Heart left ventricle (tissue), 16 donors: Measurements from ENCODE around the gene SBNO2. TPM values are rescaled to one million over a fixed set of nuclear protein-coding genes. Genes with fewer than 3 reads are reported as not detected.

Experiments used
- ATAC-seq, 4 donors: fragments of 200-7000 bp; cut with Tn5 transposase; one replicate each; pipeline ENCODE4 v1.9.1; 2020 to 2022; ENCODE audit warnings: moderate library complexity in 4 of 4, mild to moderate bottlenecking in 3 of 4, moderate number of reproducible peaks in 1 of 4
- DNase-seq, 5 donors: peaks; one replicate each; pipeline ENCODE4 v3.0.0-alpha.2; 2020
- H3K27ac ChIP-seq, 12 donors: fragments of 200-600 bp; sonication (generic) in 4 of 12; one replicate each; pipeline versions ENCODE4 v1.5.0 to v1.8.0; 2016 to 2022; ENCODE audit warnings: mild to moderate bottlenecking in 2 of 12
- H3K27me3 ChIP-seq, 9 donors: fragments of 200-600 bp; sonication (generic) in 2 of 9; one replicate each; pipeline versions ENCODE4 v1.5.1 to v1.8.0; 2016 to 2022; ENCODE audit warnings: mild to moderate bottlenecking in 3 of 9
- H3K36me3 ChIP-seq, 9 donors: fragments of 200-600 bp; sonication (generic) in 2 of 9; one replicate each; pipeline versions ENCODE4 v1.5.0 to v1.8.0; 2018 to 2022; ENCODE audit warnings: mild to moderate bottlenecking in 2 of 9
- H3K4me1 ChIP-seq, 12 donors: fragments of 200-600 bp; sonication (generic) in 4 of 12; one replicate each; pipeline versions ENCODE4 v1.5.0 to v1.8.0; 2016 to 2022; ENCODE audit warnings: mild to moderate bottlenecking in 3 of 12
- H3K4me3 ChIP-seq, 12 donors: fragments of 200-600 bp; sonication (generic) in 4 of 12; one replicate each; pipeline versions ENCODE4 v1.5.0 to v1.8.0; 2017 to 2022; ENCODE audit warnings: mild to moderate bottlenecking in 9 of 12, moderate library complexity in 4 of 12
- H3K9me3 ChIP-seq, 12 donors: fragments of 200-600 bp; sonication (generic) in 4 of 12; one replicate each; pipeline versions ENCODE4 v1.5.0 to v1.8.0; 2016 to 2022; ENCODE audit warnings: mild to moderate bottlenecking in 1 of 12
- POLR2A ChIP-seq, 2 donors: fragments of 450-650 bp; IDR thresholded peaks; one replicate each; pipeline ENCODE4 v1.6.1; 2017; ENCODE audit warnings: antibody characterized with exemption in 2 of 2, mild to moderate bottlenecking in 2 of 2, moderate library complexity in 2 of 2
- WGBS, 4 donors: extraction: QIAGEN DNeasy Blood & Tissue Kit in 2 of 4; methylation state at CpG; one replicate each; pipeline versions ENCODE4 v1.1.5 to v1.1.7; 2013 to 2018; 5-methylcytosine and 5-hydroxymethylcytosine counted together
- intact Hi-C, 10 donors: fragments of 100-400 bp; cut with DNase I; formaldehyde crosslinking; loops; one replicate each; pipeline versions ENCODE4 v1.11.1 to v1.14.2; 2022
- polyA plus RNA-seq, 2 donors: library from polyadenylated mRNA; stranded (reverse); fragments of 200-250 nt; gene quantifications; one replicate each; pipeline ENCODE4 v1.2.3, GENCODE V29; 2013
- total RNA-seq, 9 donors: library from RNA; depleted of rRNA in 2 of 9; stranded (reverse); fragments of >200 nt in 2 of 9; fragmentation: NEBNext Ultra II Directional in 3 of 9; extraction: Animal tissue kit (Norgen Biotek cat#: 25700) in 3 of 9; gene quantifications; one replicate each; pipeline versions ENCODE4 v1.1.0 to v1.2.4, GENCODE V29; 2016 to 2023
- TF ChIP-seq, protein P1 (sequence below), 12 donors: fragments of 200-600 bp; sonication (generic) in 4 of 12; IDR thresholded peaks; one replicate each; pipeline versions ENCODE4 v1.5.0 to v1.8.0; 2018 to 2022; ENCODE audit warnings: antibody characterized with exemption in 12 of 12, mild to moderate bottlenecking in 5 of 12
- donor health status: ischemic (EF 13 %, LVEDD 7.1; RV severe dilation, severe dysfunction).
- donor health status: healthy with polysubstance abuse.
- donor health status: DM: no; HTN: yes; CAD: no.
- donor health status: DM: no; HTN: no; CAD: no.
- donor health status: ischemic (EF 25% LVEDD 6.9; RV normal size, moderate dysfunction).
- donor health status: ischemic (EF 25% LVEDD 5.7; RV mildly dilated, moderate dysfunction).
- donor health status: healthy.
- donor health status: DM: yes; HTN: yes; CAD: no.
- donor health status: ischemic (EF 35%, LVEDD 5.7; RV mildly dilated, moderate dysfunction).
- donor health status: nonischemic (EF 11% LVEDD 7.7; RV severe dilation, severe dysfunction).
- donor health status: DM: yes; HTN: yes; CAD: no.
- donor health status: PGD.
- donor health status: ischemic (EF 29% LVEDD 5.4; RV normal size, mild dysfunction).
- donor health status: nonischemic (EF 23%, LVEDD 6.1; RV moderate dilation, normal function).

SBNO2 gene
- total and polyA plus RNA-seq, 11 donors: 9.9 to 78.9 (median 18.7) TPM

DNA sequence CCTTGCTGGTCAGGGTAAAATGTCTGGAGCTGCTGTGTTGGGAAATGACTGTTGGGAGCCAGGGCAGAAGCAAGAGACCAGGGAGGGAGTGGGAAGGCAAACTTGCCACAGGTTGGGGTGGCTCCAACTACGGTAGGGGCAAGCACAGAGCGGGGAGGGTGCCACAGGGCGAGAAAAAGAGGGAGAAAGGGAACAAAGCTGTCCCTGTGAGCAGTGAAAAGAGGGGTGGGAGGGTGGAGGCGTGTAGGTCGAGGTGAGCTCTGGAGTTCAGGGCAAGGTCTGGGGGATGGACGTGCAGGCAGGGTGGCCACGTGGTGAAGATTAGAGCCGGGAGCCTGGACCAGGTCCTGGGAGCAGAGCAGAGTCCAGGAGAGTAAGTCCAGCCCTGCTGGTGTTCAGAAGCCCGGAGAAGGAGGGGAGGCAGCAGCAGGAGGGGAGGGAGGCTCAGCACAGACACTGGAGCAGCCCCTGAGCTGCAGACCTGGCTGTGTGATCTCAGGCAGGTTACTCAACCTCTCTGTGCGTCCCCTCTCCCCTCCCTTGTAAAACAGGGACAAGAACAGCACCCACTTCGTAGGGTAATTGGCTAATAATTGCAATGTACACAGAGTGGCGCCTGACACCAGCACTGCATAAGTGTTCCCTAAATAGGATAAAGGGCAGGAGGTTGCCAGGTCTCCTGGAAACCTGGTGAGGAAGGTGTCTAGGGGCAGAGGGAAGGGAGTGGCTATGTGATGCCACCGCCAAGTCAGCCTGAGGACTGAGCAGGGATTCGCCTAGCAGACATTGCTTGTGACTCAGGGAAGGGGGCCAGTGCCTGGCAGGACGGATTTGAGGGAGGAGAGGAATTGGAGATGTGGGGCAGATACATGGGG lies 75.7 kb downstream of the SBNO2 start:
- peaks cover 0 to 4% (median 0%) of the 10 kb centered on the region in 9 donors for H3K36me3 ChIP-seq
- TF ChIP-seq, protein P1, sequence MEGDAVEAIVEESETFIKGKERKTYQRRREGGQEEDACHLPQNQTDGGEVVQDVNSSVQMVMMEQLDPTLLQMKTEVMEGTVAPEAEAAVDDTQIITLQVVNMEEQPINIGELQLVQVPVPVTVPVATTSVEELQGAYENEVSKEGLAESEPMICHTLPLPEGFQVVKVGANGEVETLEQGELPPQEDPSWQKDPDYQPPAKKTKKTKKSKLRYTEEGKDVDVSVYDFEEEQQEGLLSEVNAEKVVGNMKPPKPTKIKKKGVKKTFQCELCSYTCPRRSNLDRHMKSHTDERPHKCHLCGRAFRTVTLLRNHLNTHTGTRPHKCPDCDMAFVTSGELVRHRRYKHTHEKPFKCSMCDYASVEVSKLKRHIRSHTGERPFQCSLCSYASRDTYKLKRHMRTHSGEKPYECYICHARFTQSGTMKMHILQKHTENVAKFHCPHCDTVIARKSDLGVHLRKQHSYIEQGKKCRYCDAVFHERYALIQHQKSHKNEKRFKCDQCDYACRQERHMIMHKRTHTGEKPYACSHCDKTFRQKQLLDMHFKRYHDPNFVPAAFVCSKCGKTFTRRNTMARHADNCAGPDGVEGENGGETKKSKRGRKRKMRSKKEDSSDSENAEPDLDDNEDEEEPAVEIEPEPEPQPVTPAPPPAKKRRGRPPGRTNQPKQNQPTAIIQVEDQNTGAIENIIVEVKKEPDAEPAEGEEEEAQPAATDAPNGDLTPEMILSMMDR (IDR thresholded peaks at IDR 0.05): no peak
- TF ChIP-seq POLR2A (IDR thresholded peaks at IDR 0.05): no peak
- ATAC-seq: no peak
- intact Hi-C loops: loop anchor here in 2 of 10 donors (5.0 kb wide), 3 partner anchors 56 to 76 kb away; partner anchors contain the start of genes ABCA7 (in 1 of the 2), CNN2 (in 1 of the 2), RNU6-2 (in 1 of the 2) and TMEM259 (in 1 of the 2)
- DNase-seq: peak in 1 of 5 donors; percentile 24
- H3K4me1 ChIP-seq: peaks cover 5 to 75% (median 55%) of the 10 kb centered on the region in 12 donors
- peak overlapping the region in 9 of 12 donors; percentile 35 to 100 (median 98) for H3K27ac ChIP-seq
- peaks cover 0 to 6% (median 0%) of the 10 kb centered on the region in 12 donors for H3K9me3 ChIP-seq
- WGBS, 4 donors: 63 to 70% (median 65%) methylated on average over 15 of the region's 15 CpGs
- no peak overlapping the region for H3K4me3 ChIP-seq
- no peaks in the 10 kb centered on the region for H3K27me3 ChIP-seq

DNA sequence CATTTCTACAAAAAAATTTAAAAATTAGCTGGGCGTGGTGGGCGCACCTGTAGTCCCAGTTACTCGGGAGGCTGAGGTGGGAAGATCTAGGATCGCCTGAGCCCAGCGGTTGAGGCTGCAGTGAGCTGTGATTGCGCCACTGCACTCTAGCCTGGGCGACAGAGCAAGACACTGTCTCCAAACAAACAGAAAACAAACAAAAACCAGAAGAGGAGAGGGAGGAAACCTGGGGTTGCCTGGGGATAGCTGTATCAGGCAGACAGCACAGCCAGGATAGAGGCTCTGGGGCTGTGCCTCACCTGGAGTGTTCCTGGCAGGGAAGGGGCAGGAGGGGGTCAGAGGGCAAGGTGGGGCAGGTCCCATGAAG lies 76.3 kb downstream of the SBNO2 start:
- no peak overlapping the region for H3K4me3 ChIP-seq
- peaks cover 0 to 10% (median 5%) of the 10 kb centered on the region in 9 donors for H3K36me3 ChIP-seq
- peaks cover 5 to 69% (median 50%) of the 10 kb centered on the region in 12 donors for H3K4me1 ChIP-seq
- peaks cover 0 to 6% (median 0%) of the 10 kb centered on the region in 12 donors for H3K9me3 ChIP-seq
- intact Hi-C loops: loop anchor here in 2 of 10 donors (5.0 kb wide), 3 partner anchors 55 to 75 kb away; partner anchors contain the start of genes ABCA7 (in 1 of the 2), CNN2 (in 1 of the 2), RNU6-2 (in 1 of the 2) and TMEM259 (in 1 of the 2)
- WGBS, 4 donors: 83 to 90% (median 87%) methylated on average over 7 of the region's 7 CpGs
- no peaks in the 10 kb centered on the region for H3K27me3 ChIP-seq
- ATAC-seq (no peak), DNase-seq (peak in 1 of 5 donors; percentile 23)
- TF ChIP-seq, protein P1 (IDR thresholded peaks at IDR 0.05): no peak
- TF ChIP-seq POLR2A (IDR thresholded peaks at IDR 0.05): no peak
- no peak overlapping the region for H3K27ac ChIP-seq

DNA sequence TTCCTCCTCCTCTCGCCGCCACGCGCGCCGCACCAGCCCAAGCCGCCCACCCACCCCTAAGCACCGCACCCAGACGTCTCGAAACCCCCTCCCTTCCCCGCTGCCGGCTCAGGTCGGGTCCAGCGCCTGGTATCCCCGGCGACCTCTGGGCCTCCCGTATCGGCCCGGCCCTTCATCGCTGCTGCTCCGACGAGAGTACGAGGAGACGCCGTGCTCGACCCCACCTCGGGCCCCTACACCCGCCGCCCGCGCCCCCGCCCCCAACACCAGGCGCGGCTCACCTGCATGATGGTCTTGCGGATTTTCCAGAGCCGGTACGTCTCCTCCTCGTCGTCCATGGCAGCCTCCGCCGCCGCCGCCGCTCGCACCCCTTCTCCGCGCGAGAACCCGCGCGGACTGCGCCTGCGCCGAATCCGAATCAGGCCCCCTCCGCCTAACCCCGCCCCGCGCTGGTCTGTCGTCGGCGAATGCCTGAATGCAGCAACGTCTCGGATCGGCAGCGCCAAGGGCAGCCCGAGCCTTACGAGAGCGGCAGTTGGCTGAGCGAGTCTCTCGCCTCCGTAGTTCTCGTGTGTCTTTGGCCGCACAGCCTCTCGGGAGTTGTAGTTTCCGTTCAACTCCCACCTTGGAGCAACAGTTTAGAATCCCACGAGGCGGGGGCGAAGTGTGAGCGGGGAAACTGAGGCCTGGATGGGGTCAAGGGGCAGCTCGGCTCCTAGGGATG lies 78.9 kb downstream of the SBNO2 start, which contains the start of gene POLR2E:
TSS of gene POLR2E (minus strand) at position 398 of the 724 bp plus-strand sequence. CDS start at position 338, 60 bp downstream.
- 0 to 1% (median 0%) methylated on average over 48 to 81 of the region's 81 CpGs for WGBS, 4 donors
- peak; percentile 96 to 99 (median 98) for ATAC-seq

More for the DNA sequence above, 78.9 kb downstream of the SBNO2 start, which contains the start of gene POLR2E:
- peak within 1 kb of the TSS; percentile 67 to 97 (median 88) for H3K4me3 ChIP-seq
- peaks cover 0 to 6% (median 0%) of the 10 kb centered on the region in 12 donors for H3K9me3 ChIP-seq
- H3K27me3 ChIP-seq: no peaks in the 10 kb centered on the region
- peaks cover 5 to 49% (median 26%) of the 10 kb centered on the region in 12 donors for H3K4me1 ChIP-seq
- H3K36me3 ChIP-seq: peaks cover 0 to 37% (median 31%) of the 10 kb centered on the region in 9 donors
- intact Hi-C loops: loop anchor here in 4 of 10 donors (1.0 to 5.0 kb wide), 4 partner anchors 8 to 73 kb away; partner anchors contain the start of genes ABCA7 (in 2 of the 4), CNN2 (in 2 of the 4), GPX4 (in 1 of the 4) and RNU6-2 (in 1 of the 4)
- DNase-seq: peak; percentile 99 to 100 (median 99)
- peak within 1 kb of the TSS in 11 of 12 donors; percentile 65 to 88 (median 77) for H3K27ac ChIP-seq
- TF ChIP-seq POLR2A (IDR thresholded peaks at IDR 0.05): peak; percentile 35 to 88
- TF ChIP-seq, protein P1 (IDR thresholded peaks at IDR 0.05): no peak
